HEK293 (cell line): ENCODE measurements around the gene HIF1AN.

Experiments used
- CTCF ChIA-PET: fragments of 350-600 bp; formaldehyde crosslinking; extraction: SDS; loops from one replicate; lab custom pipeline; 2021; ENCODE audit warnings: antibody characterized with exemption; lab: Yijun Ruan, JAX
- POLR2A ChIA-PET: fragments of 300-600 bp; formaldehyde crosslinking; extraction: SDS; loops from one replicate; lab custom pipeline; 2020; ENCODE audit warnings: antibody characterized with exemption, inconsistent platforms; lab: Yijun Ruan, JAX
- H3K27ac ChIP-seq: fragments of 200-500 bp; sonication (Bioruptor generic); 2 replicates; pipeline ENCODE4 v1.5.1; 2014; ENCODE audit warnings: low read depth, low read length, control low read depth, inconsistent platforms; ENCODE audit errors: extremely low read depth
- H3K36me3 ChIP-seq, 2 experiments: fragments of 200-500 bp in 1 of 2; sonication (Bioruptor generic) in 1 of 2; 1 replicate in 1 of 2; 2 replicates in 1 of 2; pipeline ENCODE4 v1.5.1; 2014 to 2017; ENCODE audit warnings: inconsistent platforms in 2 of 2, low read length in 2 of 2; ENCODE audit not compliant: control insufficient read depth in 2 of 2, insufficient read depth in 1 of 2
- H3K4me1 ChIP-seq: fragments of 200-500 bp; sonication (Bioruptor generic); 2 replicates; pipeline ENCODE4 v1.5.1; 2014; ENCODE audit warnings: mild to moderate bottlenecking, low read length, inconsistent platforms; ENCODE audit not compliant: control insufficient read depth, insufficient read depth
- H3K4me3 ChIP-seq: 2 replicates; pipeline ENCODE4 v1.5.1; 2011; ENCODE audit warnings: low read depth, mild to moderate bottlenecking, control low read depth, low read length, moderate library complexity
- H3K9me3 ChIP-seq: fragments of 200-500 bp; sonication (Bioruptor generic); 2 replicates; pipeline ENCODE4 v1.5.1; 2014; ENCODE audit warnings: low read depth, low read length, inconsistent platforms; ENCODE audit not compliant: control insufficient read depth, insufficient read depth
- BCL11A ChIP-seq: fragments of 450-650 bp; formaldehyde crosslinking; IDR thresholded peaks from 2 replicates; pipeline ENCODE4 v1.5.1; 2016; ENCODE audit warnings: low read depth, missing biosample characterization, missing genetic modification characterization
- HOXA7 ChIP-seq: sonication (generic); formaldehyde crosslinking; IDR thresholded peaks from 2 replicates; pipeline ENCODE4 v1.8.1; 2022; ENCODE audit warnings: missing genetic modification reagents, borderline replicate concordance
- PRDM1 ChIP-seq: fragments of 450-650 bp; formaldehyde crosslinking; IDR thresholded peaks from 2 replicates; pipeline ENCODE4; 2016; ENCODE audit warnings: missing biosample characterization, missing genetic modification characterization
- REPIN1 ChIP-seq: fragments of 450-650 bp; formaldehyde crosslinking; IDR thresholded peaks from 2 replicates; pipeline ENCODE4 v1.5.1; 2017; ENCODE audit warnings: missing biosample characterization, missing genetic modification characterization, low read depth
- TCF7L2 ChIP-seq: IDR thresholded peaks from 2 replicates; pipeline ENCODE4 v1.6.1; 2011; ENCODE audit warnings: low read depth, mild to moderate bottlenecking, inconsistent platforms, low read length, moderate library complexity, borderline replicate concordance
- ZNF132 ChIP-seq: fragments of 450-650 bp; formaldehyde crosslinking; IDR thresholded peaks from 2 replicates; pipeline ENCODE4 v1.5.1; 2017; ENCODE audit warnings: missing biosample characterization, missing genetic modification characterization, borderline replicate concordance
- ZNF138 ChIP-seq: fragments of 450-650 bp; formaldehyde crosslinking; IDR thresholded peaks from 2 replicates; pipeline ENCODE4 v1.5.1; 2016; ENCODE audit warnings: missing biosample characterization, missing genetic modification characterization, borderline replicate concordance
- ZNF169 ChIP-seq: fragments of 450-650 bp; formaldehyde crosslinking; IDR thresholded peaks from 2 replicates; pipeline ENCODE4 v1.5.1; 2016; ENCODE audit warnings: missing biosample characterization, missing genetic modification characterization
- ZNF23 ChIP-seq: fragments of 450-650 bp; formaldehyde crosslinking; IDR thresholded peaks from 2 replicates; pipeline ENCODE4 v1.5.1; 2016; ENCODE audit warnings: missing biosample characterization, missing genetic modification characterization, borderline replicate concordance
- ZNF391 ChIP-seq: fragments of 450-650 bp; formaldehyde crosslinking; IDR thresholded peaks from 2 replicates; pipeline ENCODE4 v1.5.1; 2016; ENCODE audit warnings: low read depth, missing biosample characterization, missing genetic modification characterization, borderline replicate concordance
- ZNF544 ChIP-seq: fragments of 450-650 bp; formaldehyde crosslinking; IDR thresholded peaks from 2 replicates; pipeline ENCODE4 v1.5.0; 2017; ENCODE audit warnings: missing biosample characterization, missing genetic modification characterization
- ZNF600 ChIP-seq: fragments of 450-650 bp; formaldehyde crosslinking; IDR thresholded peaks from 2 replicates; pipeline ENCODE4 v1.5.1; 2016; ENCODE audit warnings: missing biosample characterization, missing genetic modification characterization
- TF ChIP-seq, protein P1 (sequence below): fragments of 450-650 bp; formaldehyde crosslinking; IDR thresholded peaks from 2 replicates; pipeline ENCODE4 v1.5.1; 2017; ENCODE audit warnings: missing biosample characterization, missing genetic modification characterization
- TF ChIP-seq, protein P2 (sequence below): fragments of 450-650 bp; formaldehyde crosslinking; IDR thresholded peaks from 2 replicates; pipeline ENCODE4 v1.5.1; 2016; ENCODE audit warnings: missing biosample characterization, missing genetic modification characterization
- TF ChIP-seq, protein P3 (sequence below): fragments of 450-650 bp; formaldehyde crosslinking; IDR thresholded peaks from 2 replicates; pipeline ENCODE4 v1.5.1; 2016; ENCODE audit warnings: missing biosample characterization, missing genetic modification characterization
- TF ChIP-seq, protein P4 (sequence below): fragments of 450-650 bp; formaldehyde crosslinking; IDR thresholded peaks from 2 replicates; pipeline ENCODE4 v1.5.1; 2017; ENCODE audit warnings: missing biosample characterization, missing genetic modification characterization

HIF1AN gene

DNA sequence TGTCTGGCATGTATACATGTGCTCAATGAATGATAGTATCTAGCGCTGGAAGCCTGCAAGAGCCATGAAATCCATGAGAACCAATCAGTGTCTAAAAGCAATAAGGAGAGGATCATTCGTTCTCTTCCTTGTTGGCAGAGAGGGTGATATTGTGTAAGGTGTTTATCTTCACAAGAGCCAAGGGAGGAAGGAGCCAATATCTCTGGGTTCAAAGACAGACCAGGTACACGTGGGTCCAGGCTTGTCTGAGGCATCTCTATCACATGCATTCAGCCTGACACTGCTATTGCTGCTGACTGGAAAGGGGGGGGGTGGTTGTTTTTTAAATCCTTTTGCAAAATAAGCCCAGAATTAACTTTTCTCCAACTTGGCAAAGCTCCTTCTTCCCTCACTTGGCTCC is 20.1 kb upstream of the HIF1AN start:
- Histone ChIP-seq H3K36me3 (peaks cover 0 to 26% of the 10 kb centered on the region in 2 experiments; a peak in 2 of 3 replicates), H3K4me1 (no peaks in the 10 kb centered on the region), H3K27ac (no peak overlapping the region), H3K4me3 (no peak overlapping the region), H3K9me3 (no peaks in the 10 kb centered on the region)
- ChIA-PET CTCF (interaction anchor here (0.7 to 5.2 kb wide), 5 partner anchors 10 to 122 kb away, joined by 3 to 34 read pairs (median 4); no protein-coding TSS in a partner anchor), POLR2A (no interaction called here)
- TF ChIP-seq ZNF544: no peak
- TF ChIP-seq ZNF23 (tag by site-specific recombination): no peak
- no peak for TF ChIP-seq HOXA7 (CRISPR knock-in tag)
- TF ChIP-seq BCL11A (tag by site-specific recombination): no peak
- TF ChIP-seq, protein P1, sequence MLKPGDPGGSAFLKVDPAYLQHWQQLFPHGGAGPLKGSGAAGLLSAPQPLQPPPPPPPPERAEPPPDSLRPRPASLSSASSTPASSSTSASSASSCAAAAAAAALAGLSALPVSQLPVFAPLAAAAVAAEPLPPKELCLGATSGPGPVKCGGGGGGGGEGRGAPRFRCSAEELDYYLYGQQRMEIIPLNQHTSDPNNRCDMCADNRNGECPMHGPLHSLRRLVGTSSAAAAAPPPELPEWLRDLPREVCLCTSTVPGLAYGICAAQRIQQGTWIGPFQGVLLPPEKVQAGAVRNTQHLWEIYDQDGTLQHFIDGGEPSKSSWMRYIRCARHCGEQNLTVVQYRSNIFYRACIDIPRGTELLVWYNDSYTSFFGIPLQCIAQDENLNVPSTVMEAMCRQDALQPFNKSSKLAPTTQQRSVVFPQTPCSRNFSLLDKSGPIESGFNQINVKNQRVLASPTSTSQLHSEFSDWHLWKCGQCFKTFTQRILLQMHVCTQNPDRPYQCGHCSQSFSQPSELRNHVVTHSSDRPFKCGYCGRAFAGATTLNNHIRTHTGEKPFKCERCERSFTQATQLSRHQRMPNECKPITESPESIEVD (tag by site-specific recombination): no peak
- no peak for TF ChIP-seq REPIN1
- no peak for TF ChIP-seq ZNF132 (tag by site-specific recombination)

DNA sequence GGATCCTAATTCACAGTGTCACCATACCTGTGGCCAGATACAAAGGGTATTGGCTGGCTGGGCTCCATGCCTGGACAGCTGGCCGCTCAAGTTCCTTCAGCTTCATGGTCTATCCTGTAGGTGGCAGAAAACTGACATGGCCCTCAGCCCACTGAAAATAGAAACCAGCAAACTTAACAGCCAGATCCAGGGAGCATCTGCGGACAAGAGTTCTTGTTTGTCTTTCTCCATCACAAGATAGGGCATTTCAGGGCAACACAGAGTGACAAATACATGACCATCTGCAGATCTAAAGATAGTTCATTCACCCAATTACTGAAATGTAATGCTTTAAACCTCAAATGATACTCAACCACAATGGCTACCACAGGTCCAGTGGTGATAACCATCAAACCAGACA is 18.9 kb upstream of the HIF1AN start:
- Histone ChIP-seq H3K36me3 (peaks cover 0 to 21% of the 10 kb centered on the region in 2 experiments; a peak in 2 of 3 replicates), H3K27ac (no peak overlapping the region), H3K9me3 (no peaks in the 10 kb centered on the region)
- POLR2A ChIA-PET: no interaction called here
- TF ChIP-seq ZNF138 (tag by site-specific recombination) (no peak), TCF7L2 (no peak), ZNF600 (tag by site-specific recombination) (no peak), ZNF169 (tag by site-specific recombination) (no peak), PRDM1 (tag by site-specific recombination) (no peak), ZNF391 (tag by site-specific recombination) (no peak)
- TF ChIP-seq, protein P2, sequence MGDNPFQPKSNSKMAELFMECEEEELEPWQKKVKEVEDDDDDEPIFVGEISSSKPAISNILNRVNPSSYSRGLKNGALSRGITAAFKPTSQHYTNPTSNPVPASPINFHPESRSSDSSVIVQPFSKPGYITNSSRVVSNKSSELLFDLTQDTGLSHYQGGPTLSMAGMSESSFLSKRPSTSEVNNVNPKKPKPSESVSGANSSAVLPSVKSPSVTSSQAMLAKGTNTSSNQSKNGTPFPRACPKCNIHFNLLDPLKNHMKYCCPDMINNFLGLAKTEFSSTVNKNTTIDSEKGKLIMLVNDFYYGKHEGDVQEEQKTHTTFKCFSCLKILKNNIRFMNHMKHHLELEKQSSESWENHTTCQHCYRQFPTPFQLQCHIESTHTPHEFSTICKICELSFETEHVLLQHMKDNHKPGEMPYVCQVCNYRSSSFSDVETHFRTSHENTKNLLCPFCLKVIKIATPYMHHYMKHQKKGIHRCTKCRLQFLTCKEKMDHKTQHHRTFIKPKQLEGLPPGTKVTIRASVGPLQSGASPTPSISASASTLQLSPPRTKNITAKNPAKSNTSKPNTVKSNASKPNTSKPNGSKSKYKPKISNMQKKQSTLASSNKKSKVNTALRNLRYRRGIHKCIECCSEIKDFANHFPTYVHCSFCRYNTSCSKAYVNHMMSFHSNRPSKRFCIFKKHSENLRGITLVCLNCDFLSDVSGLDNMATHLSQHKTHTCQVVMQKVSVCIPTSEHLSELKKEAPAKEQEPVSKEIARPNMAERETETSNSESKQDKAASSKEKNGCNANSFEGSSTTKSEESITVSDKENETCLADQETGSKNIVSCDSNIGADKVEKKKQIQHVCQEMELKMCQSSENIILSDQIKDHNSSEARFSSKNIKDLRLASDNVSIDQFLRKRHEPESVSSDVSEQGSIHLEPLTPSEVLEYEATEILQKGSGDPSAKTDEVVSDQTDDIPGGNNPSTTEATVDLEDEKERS (tag by site-specific recombination): no peak
- TF ChIP-seq, protein P3, sequence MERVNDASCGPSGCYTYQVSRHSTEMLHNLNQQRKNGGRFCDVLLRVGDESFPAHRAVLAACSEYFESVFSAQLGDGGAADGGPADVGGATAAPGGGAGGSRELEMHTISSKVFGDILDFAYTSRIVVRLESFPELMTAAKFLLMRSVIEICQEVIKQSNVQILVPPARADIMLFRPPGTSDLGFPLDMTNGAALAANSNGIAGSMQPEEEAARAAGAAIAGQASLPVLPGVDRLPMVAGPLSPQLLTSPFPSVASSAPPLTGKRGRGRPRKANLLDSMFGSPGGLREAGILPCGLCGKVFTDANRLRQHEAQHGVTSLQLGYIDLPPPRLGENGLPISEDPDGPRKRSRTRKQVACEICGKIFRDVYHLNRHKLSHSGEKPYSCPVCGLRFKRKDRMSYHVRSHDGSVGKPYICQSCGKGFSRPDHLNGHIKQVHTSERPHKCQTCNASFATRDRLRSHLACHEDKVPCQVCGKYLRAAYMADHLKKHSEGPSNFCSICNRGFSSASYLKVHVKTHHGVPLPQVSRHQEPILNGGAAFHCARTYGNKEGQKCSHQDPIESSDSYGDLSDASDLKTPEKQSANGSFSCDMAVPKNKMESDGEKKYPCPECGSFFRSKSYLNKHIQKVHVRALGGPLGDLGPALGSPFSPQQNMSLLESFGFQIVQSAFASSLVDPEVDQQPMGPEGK (tag by site-specific recombination): no peak
- TF ChIP-seq, protein P4, sequence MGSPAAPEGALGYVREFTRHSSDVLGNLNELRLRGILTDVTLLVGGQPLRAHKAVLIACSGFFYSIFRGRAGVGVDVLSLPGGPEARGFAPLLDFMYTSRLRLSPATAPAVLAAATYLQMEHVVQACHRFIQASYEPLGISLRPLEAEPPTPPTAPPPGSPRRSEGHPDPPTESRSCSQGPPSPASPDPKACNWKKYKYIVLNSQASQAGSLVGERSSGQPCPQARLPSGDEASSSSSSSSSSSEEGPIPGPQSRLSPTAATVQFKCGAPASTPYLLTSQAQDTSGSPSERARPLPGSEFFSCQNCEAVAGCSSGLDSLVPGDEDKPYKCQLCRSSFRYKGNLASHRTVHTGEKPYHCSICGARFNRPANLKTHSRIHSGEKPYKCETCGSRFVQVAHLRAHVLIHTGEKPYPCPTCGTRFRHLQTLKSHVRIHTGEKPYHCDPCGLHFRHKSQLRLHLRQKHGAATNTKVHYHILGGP (tag by site-specific recombination): no peak
- TF ChIP-seq, all 188 proteins: peak for 0
- no peaks in the 10 kb centered on the region for H3K4me1 ChIP-seq
- CTCF ChIA-PET: interaction anchor here (0.6 to 5.2 kb wide), 13 partner anchors 8 to 890 kb away, joined by 3 to 58 read pairs (median 12); partner anchors contain the start of genes NDUFB8 and SCD
- no peak overlapping the region for H3K4me3 ChIP-seq
